H9 (cell line): Measurements from ENCODE around the gene JAKMIP1. TPM values are rescaled to one million over a fixed set of nuclear protein-coding genes. Genes with fewer than 3 reads are reported as not detected.
"Not testable (repeated sequence)": the region's sequence is repeated elsewhere in the genome, so short reads cannot be mapped to it uniquely, and the experiment has no call there.

Experiments used
- DNase-seq: peaks from one replicate; pipeline ENCODE4 v3.0.0-alpha.2; 2017
- H2AFZ ChIP-seq: one replicate; pipeline ENCODE4 v1.6.1; 2013; ENCODE audit warnings: mild to moderate bottlenecking, low read length, control low read depth, moderate library complexity
- H2AK5ac ChIP-seq: 2 replicates; pipeline ENCODE4 v1.6.1; 2013; ENCODE audit warnings: low read length, control low read depth, mixed read lengths; ENCODE audit not compliant: insufficient read length
- H2BK120ac ChIP-seq: one replicate; pipeline ENCODE4 v1.6.1; 2013; ENCODE audit warnings: low read depth, mild to moderate bottlenecking, low read length, control low read depth, inconsistent platforms; ENCODE audit not compliant: poor library complexity, severe bottlenecking
- H2BK12ac ChIP-seq: 2 replicates; pipeline ENCODE4 v1.6.1; 2013; ENCODE audit warnings: low read length, control low read depth, mixed read lengths, low read depth; ENCODE audit not compliant: insufficient read length
- H2BK15ac ChIP-seq: 2 replicates; pipeline ENCODE4 v1.6.1; 2013; ENCODE audit warnings: low read depth, low read length, control low read depth
- H2BK20ac ChIP-seq: one replicate; pipeline ENCODE4 v1.6.1; 2013; ENCODE audit warnings: low read depth, mild to moderate bottlenecking, low read length, control low read depth, inconsistent platforms; ENCODE audit not compliant: poor library complexity, severe bottlenecking
- H2BK5ac ChIP-seq: 2 replicates; pipeline ENCODE4 v1.6.1; 2013; ENCODE audit warnings: low read length, control low read depth, mixed read lengths; ENCODE audit not compliant: insufficient read length
- H3K14ac ChIP-seq: 2 replicates; pipeline ENCODE4 v1.6.1; 2013; ENCODE audit warnings: low read length, control low read depth; ENCODE audit not compliant: insufficient read depth
- H3K18ac ChIP-seq: 2 replicates; pipeline ENCODE4 v1.6.1; 2013; ENCODE audit warnings: low read depth, mild to moderate bottlenecking, mixed read lengths, low read length, control low read depth; ENCODE audit not compliant: insufficient read length
- H3K23ac ChIP-seq: 2 replicates; pipeline ENCODE4 v1.6.1; 2013; ENCODE audit warnings: low read length, control low read depth, mixed read lengths, low read depth; ENCODE audit not compliant: insufficient read length
- H3K23me2 ChIP-seq: 2 replicates; pipeline ENCODE4 v1.6.1; 2013; ENCODE audit warnings: low read depth, mild to moderate bottlenecking, mixed read lengths, low read length, control low read depth; ENCODE audit not compliant: insufficient read length, poor library complexity, severe bottlenecking
- H3K27ac ChIP-seq: 2 replicates; pipeline ENCODE4 v1.5.1; 2013; ENCODE audit warnings: low read length, control low read depth, mixed read lengths, low read depth; ENCODE audit not compliant: insufficient read length
- H3K27me3 ChIP-seq: 2 replicates; pipeline ENCODE4 v1.6.1; 2013; ENCODE audit warnings: low read length, control low read depth, inconsistent platforms; ENCODE audit not compliant: insufficient read depth
- H3K4ac ChIP-seq: 2 replicates; pipeline ENCODE4 v1.6.1; 2013; ENCODE audit warnings: low read depth, mild to moderate bottlenecking, control low read depth, inconsistent platforms, low read length, moderate library complexity
- H3K4me1 ChIP-seq: 2 replicates; pipeline ENCODE4 v1.6.1; 2013; ENCODE audit warnings: low read length, control low read depth, inconsistent platforms; ENCODE audit not compliant: insufficient read depth
- H3K4me2 ChIP-seq: 2 replicates; pipeline ENCODE4 v1.6.1; 2013; ENCODE audit warnings: low read length, control low read depth, mixed read lengths; ENCODE audit not compliant: insufficient read length, insufficient read depth
- H3K56ac ChIP-seq: 2 replicates; pipeline ENCODE4 v1.6.1; 2013; ENCODE audit warnings: low read depth, mild to moderate bottlenecking, mixed read lengths, low read length, control low read depth; ENCODE audit not compliant: insufficient read length
- H3K79me1 ChIP-seq: 2 replicates; pipeline ENCODE4 v1.6.1; 2013; ENCODE audit warnings: low read depth, mild to moderate bottlenecking, moderate library complexity, low read length, control low read depth, inconsistent platforms; ENCODE audit not compliant: insufficient read depth, poor library complexity, severe bottlenecking
- H3K79me2 ChIP-seq: 2 replicates; pipeline ENCODE4 v1.6.1; 2013; ENCODE audit warnings: low read length, control low read depth, inconsistent platforms; ENCODE audit not compliant: insufficient read depth
- H3K9ac ChIP-seq: 2 replicates; pipeline ENCODE4 v1.6.1; 2013; ENCODE audit warnings: low read length, control low read depth, mixed read lengths; ENCODE audit not compliant: insufficient read length; ENCODE audit errors: extremely low read depth
- H3K9me3 ChIP-seq: one replicate; pipeline ENCODE4 v1.6.1; 2013; ENCODE audit warnings: low read depth, low read length, inconsistent platforms; ENCODE audit not compliant: control insufficient read depth
- H3T11ph ChIP-seq: one replicate; pipeline ENCODE4 v1.6.1; 2013; ENCODE audit warnings: mild to moderate bottlenecking, low read length, control low read depth, inconsistent platforms
- H4K20me1 ChIP-seq: one replicate; pipeline ENCODE4 v1.6.1; 2013; ENCODE audit not compliant: control insufficient read depth, insufficient read length, insufficient read depth
- H4K5ac ChIP-seq: 2 replicates; pipeline ENCODE4 v1.6.1; 2013; ENCODE audit warnings: low read depth, mild to moderate bottlenecking, mixed read lengths, low read length, control low read depth; ENCODE audit not compliant: insufficient read length
- H4K8ac ChIP-seq: replicated peaks from 2 replicates; pipeline ENCODE4 v1.6.1; 2013; ENCODE audit warnings: low read length, control low read depth, mixed read lengths, low read depth; ENCODE audit not compliant: insufficient read length
- H4K91ac ChIP-seq: 2 replicates; pipeline ENCODE4 v1.6.1; 2013; ENCODE audit warnings: low read depth, mild to moderate bottlenecking, moderate library complexity, mixed read lengths, low read length, control low read depth; ENCODE audit not compliant: insufficient read length
- H3K27ac Mint-ChIP-seq, 3 experiments: 2 replicates in 2 of 3; 3 replicates in 1 of 3; pipeline ENCODE4 v1.8.0; 2020 to 2021; ENCODE audit warnings: mixed read lengths in 3 of 3, mild to moderate bottlenecking in 1 of 3, moderate library complexity in 1 of 3
- H3K27me3 Mint-ChIP-seq: 2 replicates; pipeline ENCODE4 v1.8.0; 2021; ENCODE audit warnings: low read depth, mild to moderate bottlenecking, moderate library complexity, mixed read lengths
- H3K36me3 Mint-ChIP-seq, 3 experiments: 2 replicates in 2 of 3; 3 replicates in 1 of 3; pipeline ENCODE4 v1.8.0; 2020 to 2021; ENCODE audit warnings: low read depth in 3 of 3, mixed read lengths in 3 of 3; ENCODE audit not compliant: insufficient read depth in 1 of 3
- H3K4me1 Mint-ChIP-seq, 2 experiments: 2 replicates each; pipeline ENCODE4 v1.8.0; 2020; ENCODE audit warnings: mixed read lengths in 2 of 2
- H3K4me3 Mint-ChIP-seq, 2 experiments: 2 replicates in 1 of 2; 3 replicates in 1 of 2; pipeline ENCODE4 v1.8.0; 2020 to 2021; ENCODE audit warnings: mild to moderate bottlenecking in 2 of 2, mixed read lengths in 2 of 2, moderate library complexity in 1 of 2
- H3K9me3 Mint-ChIP-seq, 2 experiments: 2 replicates in 1 of 2; 3 replicates in 1 of 2; pipeline ENCODE4 v1.8.0; 2020; ENCODE audit warnings: mild to moderate bottlenecking in 2 of 2, mixed read lengths in 2 of 2, moderate library complexity in 1 of 2
- CTCF ChIP-seq: fragments of 200-600 bp; sonication (generic); conservative IDR thresholded peaks from 3 replicates; pipeline ENCODE4 v1.8.0; 2021; ENCODE audit warnings: antibody characterized with exemption, mild to moderate bottlenecking
- WGBS: extraction: QIAGEN DNeasy Blood & Tissue Kit; methylation state at CpG from one replicate; pipeline ENCODE4 v1.1.7; 2013; ENCODE audit warnings: missing lambda C conversion rate, low lambda C conversion rate, mixed read lengths; ENCODE audit not compliant: insufficient read length; ENCODE audit errors: extremely low coverage; 5-methylcytosine and 5-hydroxymethylcytosine counted together
- total RNA-seq: library from RNA; stranded (reverse); gene quantifications from 2 replicates; pipeline ENCODE4 v1.2.1, GENCODE V29; 2021

The JAKMIP1 gene
- total RNA-seq, 1 experiment from 2014 or later = 1.5 TPM

GRCh38 chr4:6209921-6210320 lies 9.6 kb upstream of the JAKMIP1 start:
- H3K14ac ChIP-seq = no peak overlapping the region
- TF ChIP-seq CTCF = no peak
- H3K4me1 ChIP-seq = no peaks in the 10 kb centered on the region
- no peaks in the 10 kb centered on the region for H3K79me1 ChIP-seq
- no peak overlapping the region for H2BK12ac ChIP-seq
- no peak overlapping the region for H3K56ac ChIP-seq
- no peak overlapping the region for H3K27ac Mint-ChIP-seq
- no peaks in the 10 kb centered on the region for H3K36me3 Mint-ChIP-seq
- DNase-seq = no peak
- no peak overlapping the region for H2BK20ac ChIP-seq
- H2AFZ ChIP-seq = no peak overlapping the region
- H3K23ac ChIP-seq = no peak overlapping the region
- H3K9ac ChIP-seq = no peak overlapping the region
- H2BK15ac ChIP-seq = no peak overlapping the region
- H2AK5ac ChIP-seq = no peak overlapping the region
- H3K4me3 Mint-ChIP-seq = no peak overlapping the region
- H3K79me2 ChIP-seq = no peaks in the 10 kb centered on the region
- H3K4ac ChIP-seq = no peak overlapping the region
- no peak overlapping the region for H2BK5ac ChIP-seq
- H3K27me3 ChIP-seq = no peaks in the 10 kb centered on the region; the same call in 1 of the 2 replicates
- no peak overlapping the region for H3K27ac ChIP-seq
- H4K20me1 ChIP-seq = no peaks in the 10 kb centered on the region
- H3K23me2 ChIP-seq = no peaks in the 10 kb centered on the region
- no peaks in the 10 kb centered on the region for H3K9me3 Mint-ChIP-seq
- H2BK120ac ChIP-seq = no peak overlapping the region
- WGBS = no CpG with 5 or more reads among the region's 4 CpGs
- H3K18ac ChIP-seq = no peak overlapping the region
- H3T11ph ChIP-seq = no peak overlapping the region
- H4K91ac ChIP-seq = no peak overlapping the region
- no peak overlapping the region for H3K4me2 ChIP-seq
- no peak overlapping the region for H4K8ac ChIP-seq
- H3K4me1 Mint-ChIP-seq = peaks cover 6 to 11% of the 10 kb centered on the region in 2 experiments; a peak in 2 of 4 replicates
- H3K9me3 ChIP-seq = no peaks in the 10 kb centered on the region
- peaks cover 28% of the 10 kb centered on the region for H3K27me3 Mint-ChIP-seq
- no peak overlapping the region for H4K5ac ChIP-seq

GRCh38 chr4:6209291-6209690 lies 8.9 kb upstream of the JAKMIP1 start:
- not testable (repeated sequence) for H2BK20ac ChIP-seq, H2BK5ac ChIP-seq, H3K27ac ChIP-seq, H4K20me1 ChIP-seq, H3K56ac ChIP-seq, H3K4me1 ChIP-seq, H3K9ac ChIP-seq, H2BK15ac ChIP-seq, H2BK12ac ChIP-seq, H3K18ac ChIP-seq, H2BK120ac ChIP-seq, H2AK5ac ChIP-seq, H3K23ac ChIP-seq, H3K4ac ChIP-seq, H3K36me3 Mint-ChIP-seq, H3K27ac Mint-ChIP-seq, H3K4me2 ChIP-seq, H2AFZ ChIP-seq, H3K79me2 ChIP-seq, H3K27me3 ChIP-seq, H3T11ph ChIP-seq, H4K91ac ChIP-seq, H3K23me2 ChIP-seq, DNase-seq, H4K8ac ChIP-seq, H3K4me3 Mint-ChIP-seq, H3K9me3 Mint-ChIP-seq, H4K5ac ChIP-seq, H3K14ac ChIP-seq, H3K9me3 ChIP-seq, H3K79me1 ChIP-seq
- peaks cover 33% of the 10 kb centered on the region for H3K27me3 Mint-ChIP-seq
- WGBS = no CpG with 5 or more reads among the region's 4 CpGs
- H3K4me1 Mint-ChIP-seq = peaks cover 6 to 11% of the 10 kb centered on the region in 2 experiments; a peak in 2 of 4 replicates
